GM23338 (cell line): Measurements from ENCODE around the gene AJUBA. TPM values are rescaled to one million over a fixed set of nuclear protein-coding genes. Genes with fewer than 3 reads are reported as not detected.

Experiments
- ATAC-seq: fragments of 200-7000 bp; cut with Tn5 transposase; 3 replicates; pipeline ENCODE4 v1.9.1; 2020
- DNase-seq: peaks from one replicate; pipeline ENCODE4 v3.0.0-alpha.2; 2015; ENCODE audit warnings: low spot score
- H2AFZ ChIP-seq: fragments of 200-600 bp; sonication (generic); 2 replicates; pipeline ENCODE4 v1.8.0; 2016; ENCODE audit warnings: antibody characterized with exemption, mild to moderate bottlenecking, moderate library complexity
- H3F3A ChIP-seq: fragments of 200-600 bp; sonication (generic); replicated peaks from 2 replicates; pipeline ENCODE4 v1.8.0; 2017; ENCODE audit warnings: antibody characterized with exemption, mixed run types, low read depth
- H3K27ac ChIP-seq: fragments of 200-600 bp; sonication (generic); 2 replicates; pipeline ENCODE4 v1.6.1; 2016; ENCODE audit warnings: low read depth
- H3K27me3 ChIP-seq: fragments of 200-600 bp; sonication (generic); 2 replicates; pipeline ENCODE4 v1.8.0; 2016; ENCODE audit warnings: mild to moderate bottlenecking, mixed run types, moderate library complexity; ENCODE audit not compliant: insufficient read depth
- H3K36me3 ChIP-seq: fragments of 200-600 bp; sonication (generic); 2 replicates; pipeline ENCODE4 v1.8.0; 2016; ENCODE audit warnings: mild to moderate bottlenecking; ENCODE audit not compliant: insufficient read depth
- H3K4me1 ChIP-seq: fragments of 200-600 bp; sonication (generic); 2 replicates; pipeline ENCODE4 v1.8.0; 2016; ENCODE audit warnings: mild to moderate bottlenecking, moderate library complexity; ENCODE audit not compliant: insufficient read depth
- H3K4me2 ChIP-seq: fragments of 200-600 bp; sonication (generic); 2 replicates; pipeline ENCODE4 v1.7.1; 2017; ENCODE audit warnings: mixed run types
- H3K4me3 ChIP-seq: fragments of 200-600 bp; sonication (generic); 2 replicates; pipeline ENCODE4 v1.6.1; 2016; ENCODE audit warnings: mixed run types
- H3K79me2 ChIP-seq: fragments of 200-600 bp; sonication (generic); replicated peaks from 2 replicates; pipeline ENCODE4 v1.8.0; 2017; ENCODE audit warnings: mild to moderate bottlenecking; ENCODE audit not compliant: insufficient read depth
- H3K9me2 ChIP-seq: fragments of 200-600 bp; sonication (generic); 2 replicates; pipeline ENCODE4 v1.8.0; 2017; ENCODE audit not compliant: insufficient read depth
- H4K20me1 ChIP-seq: fragments of 200-600 bp; sonication (generic); replicated peaks from 2 replicates; pipeline ENCODE4 v1.8.0; 2017; ENCODE audit warnings: mild to moderate bottlenecking; ENCODE audit not compliant: insufficient read depth
- H3K27ac Mint-ChIP-seq: 2 replicates; pipeline ENCODE4 v1.8.0; 2020; ENCODE audit warnings: inconsistent platforms, mild to moderate bottlenecking, moderate library complexity, mixed read lengths
- H3K27me3 Mint-ChIP-seq: 3 replicates; pipeline ENCODE4 v1.8.0; 2022; ENCODE audit warnings: low read depth, mild to moderate bottlenecking, moderate library complexity, mixed read lengths, inconsistent platforms; ENCODE audit not compliant: insufficient read depth, poor library complexity
- H3K36me3 Mint-ChIP-seq: 3 replicates; pipeline ENCODE4 v1.8.0; 2021; ENCODE audit warnings: low read depth, mild to moderate bottlenecking, inconsistent platforms, moderate library complexity, mixed read lengths
- H3K4me1 Mint-ChIP-seq: 3 replicates; pipeline ENCODE4 v1.8.0; 2020; ENCODE audit warnings: mild to moderate bottlenecking, inconsistent platforms, mixed read lengths
- H3K4me3 Mint-ChIP-seq: 3 replicates; pipeline ENCODE4 v1.8.0; 2021; ENCODE audit warnings: moderate library complexity, mild to moderate bottlenecking, inconsistent platforms, mixed read lengths
- H3K9me3 Mint-ChIP-seq: 3 replicates; pipeline ENCODE4 v1.8.0; 2020; ENCODE audit warnings: moderate library complexity, mild to moderate bottlenecking, inconsistent platforms, mixed read lengths
- CTCF ChIP-seq, 2 experiments: fragments of 200-600 bp in 1 of 2; sonication (generic) in 1 of 2; conservative IDR thresholded peaks; 2 replicates each; pipeline versions ENCODE4 v1.5.1 to v1.6.1; 2016 to 2017; ENCODE audit warnings: antibody characterized with exemption in 2 of 2, low read depth in 2 of 2, mild to moderate bottlenecking in 2 of 2, moderate library complexity in 1 of 2
- ETS1 ChIP-seq: IDR thresholded peaks from 2 replicates; pipeline ENCODE4 v1.6.1; 2016; ENCODE audit warnings: antibody characterized with exemption
- EZH2 ChIP-seq: fragments of 200-600 bp; sonication (generic); IDR thresholded peaks from one replicate; pipeline ENCODE4 v1.8.0; 2017; ENCODE audit warnings: antibody characterized with exemption, mild to moderate bottlenecking, low read depth; ENCODE audit not compliant: unreplicated experiment
- EZH2phosphoT487 ChIP-seq: fragments of 200-600 bp; sonication (generic); IDR thresholded peaks from one replicate; pipeline ENCODE4 v1.8.1; 2018; ENCODE audit warnings: antibody characterized with exemption; ENCODE audit not compliant: unreplicated experiment
- NANOG ChIP-seq: IDR thresholded peaks from 2 replicates; pipeline ENCODE4 v1.6.1; 2016; ENCODE audit warnings: antibody characterized with exemption, borderline replicate concordance
- POLR2AphosphoS5 ChIP-seq: IDR thresholded peaks from 2 replicates; pipeline ENCODE4 v1.6.1; 2016; ENCODE audit warnings: antibody characterized with exemption, low read depth
- REST ChIP-seq: IDR thresholded peaks from one replicate; pipeline ENCODE4 v1.6.1; 2018; ENCODE audit warnings: antibody characterized with exemption; ENCODE audit not compliant: unreplicated experiment
- polyA plus RNA-seq: library from polyadenylated mRNA; unstranded; fragments of >200 nt; fragmentation: Nextera tagmentation; extraction: Ambion mirVana; gene quantifications from 2 replicates; pipeline ENCODE4 v1.2.1, GENCODE V29; 2016
- total RNA-seq: library from RNA; depleted of rRNA; stranded (reverse); fragments of >200 nt; shearing (Covaris generic); gene quantifications from 2 replicates; pipeline ENCODE4 v1.2.3, GENCODE V29; 2014

The AJUBA gene
- total and polyA plus RNA-seq, 2 experiments from 2014 or later = 11.8 to 55.9 TPM

GRCh38 chr14:22991852-22992251 is 9.5 kb upstream of the AJUBA start:
- no peaks in the 10 kb centered on the region for H3F3A ChIP-seq
- TF ChIP-seq POLR2AphosphoS5 (no peak), EZH2 (no peak), ETS1 (no peak), EZH2phosphoT487 (no peak), CTCF (conservative IDR thresholded peaks at IDR 0.05; ENCODE audit: low read depth in 2 of 2) (no peak), NANOG (no peak)
- H3K4me2 ChIP-seq = no peak overlapping the region
- no peaks in the 10 kb centered on the region for H4K20me1 ChIP-seq
- no peak overlapping the region for H3K27ac ChIP-seq
- H3K79me2 ChIP-seq = no peaks in the 10 kb centered on the region
- no peak overlapping the region for H3K4me3 ChIP-seq
- no peaks in the 10 kb centered on the region for H3K9me2 ChIP-seq
- ATAC-seq (no peak), DNase-seq (no peak)
- Mint-ChIP-seq H3K4me3 (no peak overlapping the region), H3K27me3 (peaks cover 5% of the 10 kb centered on the region), H3K27ac (no peak overlapping the region), H3K36me3 (no peaks in the 10 kb centered on the region), H3K9me3 (no peaks in the 10 kb centered on the region), H3K4me1 (peaks cover 7% of the 10 kb centered on the region)
- no peaks in the 10 kb centered on the region for H3K27me3 ChIP-seq
- H3K36me3 ChIP-seq = no peaks in the 10 kb centered on the region
- no peak overlapping the region for H2AFZ ChIP-seq
- H3K4me1 ChIP-seq = 0 out of 2 replicates have a peak, but pooled peaks cover 3% of the 10 kb centered on the region

- Histone ChIP-seq H2AFZ (no peak overlapping the region), H3K27me3 (no peaks in the 10 kb centered on the region), H3K4me3 (no peak overlapping the region), H3F3A (0 out of 2 replicates have a peak, but pooled peaks cover 6% of the 10 kb centered on the region), H3K4me1 (0 out of 2 replicates have a peak, but pooled peaks cover 5% of the 10 kb centered on the region), H3K79me2 (no peaks in the 10 kb centered on the region; the same call in 1 of the 2 replicates), H4K20me1 (no peaks in the 10 kb centered on the region; the same call in 1 of the 2 replicates), H3K4me2 (no peak overlapping the region), H3K9me2 (no peaks in the 10 kb centered on the region), H3K27ac (no peak overlapping the region), H3K36me3 (no peaks in the 10 kb centered on the region)
- DNase-seq (no peak), ATAC-seq (no peak; the same call in 2 of the 3 replicates)
- Mint-ChIP-seq H3K9me3 (peaks cover 14% of the 10 kb centered on the region; the same call in 2 of the 3 replicates), H3K36me3 (peaks cover 15% of the 10 kb centered on the region), H3K27me3 (peaks cover 5% of the 10 kb centered on the region), H3K4me1 (peaks cover 5% of the 10 kb centered on the region; the same call in 2 of the 3 replicates), H3K27ac (no peak overlapping the region), H3K4me3 (no peak overlapping the region)
- TF ChIP-seq ETS1 (no peak), EZH2 (no peak), REST (no peak), CTCF (conservative IDR thresholded peaks at IDR 0.05; ENCODE audit: low read depth in 2 of 2) (peak in 1 of 2 experiments; percentile 26; a peak in 1 of 4 replicates)
These were observed 4.9 kb upstream of the AJUBA start for GRCh38 chr14:22987291-22987690.
